ENCODE data around the gene ARHGAP22.

ARHGAP22 gene

GRCh38 chr10:48459270-48460150, 145.4 kb downstream of the ARHGAP22 start:
- no peak for DNase-seq

- no peak for DNase-seq
Observed at GRCh38 chr10:48458662-48459048, 146.2 kb downstream of the ARHGAP22 start.

GRCh38 chr10:48457949-48458661, 146.8 kb downstream of the ARHGAP22 start:
- no peak for DNase-seq

GRCh38 chr10:48456808-48457761, 147.8 kb downstream of the ARHGAP22 start:
- DNase-seq = no peak

- no peak for DNase-seq
Observed at GRCh38 chr10:48456361-48456804, 148.5 kb downstream of the ARHGAP22 start.

- DNase-seq = no peak
Observed at GRCh38 chr10:48455392-48456151, 149.3 kb downstream of the ARHGAP22 start.

GRCh38 chr10:48455055-48455391, 149.8 kb downstream of the ARHGAP22 start:
- DNase-seq = no peak

- DNase-seq = no peak
Observed at GRCh38 chr10:48454302-48455054, 150.4 kb downstream of the ARHGAP22 start.

GRCh38 chr10:48453451-48454301, 151.2 kb downstream of the ARHGAP22 start:
- DNase-seq = no peak

GRCh38 chr10:48452879-48453412, 151.9 kb downstream of the ARHGAP22 start:
- no peak for DNase-seq

GRCh38 chr10:48451969-48452878, 152.6 kb downstream of the ARHGAP22 start:
- DNase-seq = no peak

- DNase-seq = no peak
Observed at GRCh38 chr10:48450741-48451466, 154.0 kb downstream of the ARHGAP22 start.

GRCh38 chr10:48450233-48450740, 154.6 kb downstream of the ARHGAP22 start:
- DNase-seq = no peak

- no peak for DNase-seq
Observed at GRCh38 chr10:48449501-48450232, 155.2 kb downstream of the ARHGAP22 start.

- no peak for DNase-seq
Observed at GRCh38 chr10:48448796-48449195, 156.1 kb downstream of the ARHGAP22 start.

- no peak for DNase-seq
Observed at GRCh38 chr10:48447356-48448215, 157.3 kb downstream of the ARHGAP22 start.
